ENCODE results near the gene NUMA1. TPM values are rescaled to one million over a fixed set of nuclear protein-coding genes. Genes with fewer than 3 reads are reported as not detected.

Gene NUMA1
- total and polyA plus RNA-seq, 2 of the 8 experiments (the other 6 are each of a cell fraction or from before 2014, with no cell fraction given) = 101 to 107 TPM

DNA sequence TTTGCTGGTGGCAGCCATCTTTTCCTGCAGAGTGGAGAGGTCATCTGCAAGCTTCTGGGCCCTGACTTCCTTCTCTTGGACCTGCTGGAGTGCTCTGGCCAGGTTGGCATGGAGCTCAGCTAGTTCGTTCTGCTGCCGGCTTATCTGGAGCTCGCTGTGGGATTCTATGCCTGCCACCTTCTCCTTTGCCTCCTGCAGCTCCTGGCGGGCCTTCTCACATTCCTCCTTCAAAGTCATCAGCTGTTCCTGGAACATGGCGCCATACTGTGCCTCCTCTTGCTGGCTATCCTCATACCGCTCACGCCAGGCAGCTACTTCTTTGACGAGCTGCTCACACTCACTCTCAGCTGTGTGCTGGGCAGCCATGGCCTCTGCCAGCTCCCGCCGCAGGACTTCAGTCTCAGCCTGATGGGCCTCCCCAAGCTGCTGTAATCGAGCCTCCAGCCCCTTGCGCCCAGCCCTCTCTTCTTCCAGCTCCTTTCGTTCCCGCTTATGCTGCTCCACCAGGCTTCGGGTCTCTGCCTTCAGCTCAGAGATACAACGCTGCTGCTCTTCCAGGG lies 65.5 kb downstream of the NUMA1 start:
- no peak overlapping the region for H3K27ac ChIP-seq (ENCODE audit: low read depth, low read length)
- CTCF ChIA-PET (ENCODE audit: partially characterized antibody) = interaction anchor here (0.6 to 25.0 kb wide), 20 partner anchors 9 to 222 kb away, joined by 3 to 423 read pairs (median 4); partner anchors contain the start of genes IL18BP and LAMTOR1
- no peak overlapping the region for H2BK20ac ChIP-seq (ENCODE audit: low read length)
- no peak overlapping the region for H4K8ac ChIP-seq (ENCODE audit: extremely low read depth, insufficient read depth, low read length)
- no peaks in the 10 kb centered on the region for H3K4me1 ChIP-seq (replicated peaks in 1 of 4; ENCODE audit: control insufficient read depth in 3 of 4, insufficient read depth in 4 of 4, low read length in 3 of 4)
- no peak overlapping the region for H3K23ac ChIP-seq (ENCODE audit: insufficient read length)
- H3K79me2 ChIP-seq (ENCODE audit: control insufficient read depth in 1 of 2, insufficient read depth in 2 of 2, low read length in 2 of 2) = no peaks in the 10 kb centered on the region
- H3K4me2 ChIP-seq (ENCODE audit: insufficient read depth in 1 of 2, low read depth in 2 of 2, low read length in 2 of 2) = no peak overlapping the region
- H3K4ac ChIP-seq (replicated peaks; ENCODE audit: insufficient read length, low read depth, low read length) = no peak overlapping the region
- no peak overlapping the region for H2AFZ ChIP-seq (ENCODE audit: low read length)
- H3K18ac ChIP-seq (ENCODE audit: extremely low read depth, low read length) = no peak overlapping the region
- H3K9me3 ChIP-seq (ENCODE audit: insufficient read depth in 2 of 2, low read depth in 1 of 2, low read length in 1 of 2) = no peaks in the 10 kb centered on the region
- no peak overlapping the region for H4K5ac ChIP-seq (ENCODE audit: insufficient read length, low read depth, low read length)
- no peak overlapping the region for H2BK5ac ChIP-seq (ENCODE audit: low read depth, low read length)
- H2AK5ac ChIP-seq (ENCODE audit: low read depth, low read length) = no peak overlapping the region
- no peak overlapping the region for H3K56ac ChIP-seq (replicated peaks; ENCODE audit: insufficient read length, low read depth, low read length)
- no peaks in the 10 kb centered on the region; the same call in 1 of the 2 replicates for H3K79me1 ChIP-seq (ENCODE audit: low read depth, low read length)
- no peak overlapping the region for H4K91ac ChIP-seq (replicated peaks; ENCODE audit: insufficient read length, low read length)
- no peaks in the 10 kb centered on the region for H3K23me2 ChIP-seq (ENCODE audit: low read depth, low read length)
- no peak for FAIRE-seq
- POLR2A ChIA-PET (ENCODE audit: partially characterized antibody) = interaction anchor here (0.9 to 3.3 kb wide), 7 partner anchors 9 to 79 kb away, joined by 3 to 11 read pairs (median 3); partner anchors contain the start of gene IL18BP
- 94% methylated on average over 15 of the region's 16 CpGs; no CpG with 5 or more reads in 1 of the 2 experiments for WGBS, 2 experiments (ENCODE audit: extremely low coverage in 1 of 2, insufficient coverage in 1 of 2, insufficient read length in 1 of 2, insufficient replicate concordance in 2 of 2, low coverage in 1 of 2, low lambda C conversion rate in 2 of 2, missing lambda C conversion rate in 1 of 2)
- no peak overlapping the region for H2BK120ac ChIP-seq (replicated peaks; ENCODE audit: low read depth, low read length)
- H3K14ac ChIP-seq (ENCODE audit: insufficient read length) = no peak overlapping the region
- H3K27me3 ChIP-seq (replicated peaks in 1 of 4; ENCODE audit: control insufficient read depth in 3 of 4, extremely low read depth in 1 of 4, insufficient read depth in 3 of 4, low read length in 3 of 4) = no peaks in the 10 kb centered on the region
- H2BK15ac ChIP-seq (ENCODE audit: low read length) = no peak overlapping the region
- peaks cover 59 to 87% (median 79%) of the 10 kb centered on the region in 4 experiments for H3K36me3 ChIP-seq (ENCODE audit: control insufficient read depth in 2 of 4, insufficient read depth in 4 of 4, low read length in 3 of 4)
- no peak overlapping the region for H3K4me3 ChIP-seq (ENCODE audit: extremely low read depth in 1 of 4, insufficient read depth in 2 of 4, low read depth in 3 of 4, low read length in 4 of 4)
- DNase-seq (ENCODE audit: low read depth in 1 of 2, low spot score in 2 of 2) = no peak
- peaks cover 19 to 39% of the 10 kb centered on the region in 2 experiments for H4K20me1 ChIP-seq (replicated peaks in 1 of 2; ENCODE audit: control insufficient read depth in 1 of 2, insufficient read depth in 2 of 2, low read length in 2 of 2)
- H2BK12ac ChIP-seq (ENCODE audit: low read depth, low read length) = no peak overlapping the region
- H3K9ac ChIP-seq (replicated peaks in 1 of 4; ENCODE audit: extremely low read depth in 1 of 4, low read depth in 3 of 4, low read length in 3 of 4) = no peak overlapping the region
- no peak for TF ChIP-seq SRF (IDR thresholded peaks at IDR 0.05; ENCODE audit: low read depth, low read length)
- TF ChIP-seq TEAD4 (IDR thresholded peaks at IDR 0.05; ENCODE audit: low read depth, low read length) = no peak
- TF ChIP-seq SP4 (IDR thresholded peaks at IDR 0.05; ENCODE audit: low read length) = no peak
- TF ChIP-seq RAD21 (IDR thresholded peaks at IDR 0.05 in 1 of 2, conservative IDR thresholded peaks at IDR 0.05 in 1 of 2; ENCODE audit: low read depth in 2 of 2, low read length in 2 of 2) = no peak
- no peak for TF ChIP-seq MAFK (IDR thresholded peaks at IDR 0.05; ENCODE audit: low read depth, low read length)
- TF ChIP-seq NANOG (IDR thresholded peaks at IDR 0.05; ENCODE audit: insufficient read depth, low read depth, low read length, poor library complexity, severe bottlenecking) = no peak
- no peak for TF ChIP-seq EP300 (IDR thresholded peaks at IDR 0.05; ENCODE audit: borderline replicate concordance in 1 of 2, low read depth in 2 of 2, low read length in 2 of 2)
- no peak for TF ChIP-seq SIX5 (IDR thresholded peaks at IDR 0.05; ENCODE audit: low read depth, low read length)
- TF ChIP-seq, protein P1, sequence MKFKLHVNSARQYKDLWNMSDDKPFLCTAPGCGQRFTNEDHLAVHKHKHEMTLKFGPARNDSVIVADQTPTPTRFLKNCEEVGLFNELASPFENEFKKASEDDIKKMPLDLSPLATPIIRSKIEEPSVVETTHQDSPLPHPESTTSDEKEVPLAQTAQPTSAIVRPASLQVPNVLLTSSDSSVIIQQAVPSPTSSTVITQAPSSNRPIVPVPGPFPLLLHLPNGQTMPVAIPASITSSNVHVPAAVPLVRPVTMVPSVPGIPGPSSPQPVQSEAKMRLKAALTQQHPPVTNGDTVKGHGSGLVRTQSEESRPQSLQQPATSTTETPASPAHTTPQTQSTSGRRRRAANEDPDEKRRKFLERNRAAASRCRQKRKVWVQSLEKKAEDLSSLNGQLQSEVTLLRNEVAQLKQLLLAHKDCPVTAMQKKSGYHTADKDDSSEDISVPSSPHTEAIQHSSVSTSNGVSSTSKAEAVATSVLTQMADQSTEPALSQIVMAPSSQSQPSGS (IDR thresholded peaks at IDR 0.05; ENCODE audit: low read length) = no peak
- no peak for TF ChIP-seq SP1 (IDR thresholded peaks at IDR 0.05; ENCODE audit: low read depth, low read length)
- no peak for TF ChIP-seq SP2 (IDR thresholded peaks at IDR 0.05; ENCODE audit: low read length)
- no peak for TF ChIP-seq TCF12 (IDR thresholded peaks at IDR 0.05; ENCODE audit: low read depth, low read length)
